Measurements from ENCODE around the gene PAN3.

- TF ChIP-seq REST (IDR thresholded peaks at IDR 0.05; ENCODE audit: insufficient read depth in 1 of 2, low read depth in 2 of 2, low read length in 2 of 2) (no peak), SIN3A (IDR thresholded peaks at IDR 0.05; ENCODE audit: borderline replicate concordance, insufficient read depth, low read length) (no peak), TAF1 (IDR thresholded peaks at IDR 0.05; ENCODE audit: borderline replicate concordance, insufficient read depth, low read length) (no peak), FOXP2 (optimal IDR thresholded peaks at IDR 0.05; ENCODE audit: borderline replicate concordance, extremely low read depth, extremely low read length, insufficient read depth) (no peak), POLR2AphosphoS5 (IDR thresholded peaks at IDR 0.05; ENCODE audit: low read depth, low read length) (no peak)
These were observed 197.9 kb downstream of the PAN3 start for GRCh38 chr13:28336193-28336657.

Measured in PFSK-1 (cell line).